NCI-H1930 (cell line): Measurements from ENCODE around the gene CDH23.

Experiments
- DNase-seq, 2 experiments: peaks; one replicate each; lab custom pipeline; 2025; lab: John Stamatoyannopoulos, UW

Gene CDH23

DNA sequence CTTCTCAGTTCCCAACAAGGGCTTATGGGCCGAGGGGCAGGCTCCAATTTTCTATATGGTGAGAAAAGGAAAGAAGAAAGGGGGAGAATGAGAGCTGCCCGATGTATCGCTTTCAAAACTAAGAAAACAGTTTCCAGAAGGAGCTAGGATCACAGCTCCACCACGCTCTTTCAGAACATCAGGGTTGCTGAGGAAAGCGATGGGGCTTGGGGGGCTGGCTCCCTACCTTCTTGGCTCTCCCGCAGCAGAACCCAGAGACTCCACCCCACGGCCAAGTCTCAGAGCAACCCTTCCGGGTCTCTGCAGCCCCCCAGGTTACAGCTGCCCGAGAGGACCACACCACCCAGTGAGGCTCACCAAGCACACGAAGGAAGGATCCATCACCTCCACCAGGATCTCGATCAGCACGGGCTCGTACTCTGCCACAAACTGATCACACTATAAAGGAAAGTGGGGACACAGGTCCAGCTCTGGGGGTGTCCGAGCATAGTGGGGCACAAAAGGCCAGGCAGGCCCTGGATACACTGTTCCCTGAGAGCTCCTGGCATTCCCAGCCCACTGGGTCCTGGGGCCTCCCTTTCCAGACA, 422.0 kb downstream of the CDH23 start:
- no peak for DNase-seq

DNA sequence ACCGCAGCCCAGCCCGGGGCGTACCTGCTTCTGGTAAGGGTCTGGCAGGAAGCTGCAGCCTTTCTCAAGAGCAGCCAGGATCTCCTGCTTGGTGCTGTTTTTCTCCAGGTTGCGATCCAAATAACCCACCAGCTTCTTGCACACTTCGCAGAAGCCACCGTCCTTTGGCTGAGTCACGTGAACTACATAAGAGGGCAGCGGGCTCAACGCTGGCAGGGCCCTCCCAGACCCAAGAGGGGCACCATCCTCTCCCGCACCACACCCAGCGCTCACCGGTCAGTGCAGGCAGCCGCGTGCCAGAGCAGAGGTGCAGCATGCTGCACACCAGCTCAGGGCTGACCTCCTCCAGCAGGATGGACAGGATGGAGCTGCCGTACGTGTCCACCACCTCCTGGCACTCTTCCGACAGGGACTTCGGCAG, 422.7 kb downstream of the CDH23 start:
- DNase-seq: no peak

DNA sequence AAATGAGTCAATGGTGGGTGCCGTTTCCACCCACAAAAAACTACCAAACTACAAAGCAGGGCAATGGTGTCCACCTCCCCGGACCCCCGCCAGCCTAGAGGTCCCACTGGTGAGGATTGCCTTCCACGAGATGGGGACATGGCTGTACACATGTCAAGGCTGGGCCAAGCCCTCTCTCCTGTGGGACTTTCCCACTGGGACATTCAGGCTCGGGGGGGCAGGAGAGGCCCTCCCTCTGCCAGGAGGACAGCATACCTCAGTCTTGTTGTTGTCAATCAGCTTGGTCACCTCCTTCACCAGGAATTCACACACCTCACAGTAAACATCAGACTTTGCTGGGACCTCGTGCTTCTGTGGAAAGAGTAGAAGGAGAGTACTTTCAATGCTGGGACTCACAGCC, 423.3 kb downstream of the CDH23 start:
- no peak for DNase-seq

DNA sequence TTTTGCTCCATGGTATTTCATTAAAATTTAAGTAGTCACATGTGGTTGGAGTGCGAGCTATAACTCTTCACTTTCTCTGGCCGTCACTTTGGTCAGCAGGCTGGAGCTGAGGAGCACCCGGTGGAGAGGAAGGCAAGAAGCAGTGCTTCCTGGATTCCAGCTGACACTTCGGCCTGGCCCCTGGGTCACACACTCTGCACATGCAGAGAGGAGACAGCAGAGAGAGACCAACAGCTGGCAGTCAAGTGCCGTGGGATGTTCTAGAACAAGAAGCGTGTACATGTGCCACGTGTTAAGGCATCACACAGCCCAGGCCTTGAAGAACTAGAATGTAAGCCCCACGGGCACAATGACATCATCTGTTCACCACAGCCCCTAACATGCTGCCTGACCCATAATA, 424.2 kb downstream of the CDH23 start:
- DNase-seq: no peak

DNA sequence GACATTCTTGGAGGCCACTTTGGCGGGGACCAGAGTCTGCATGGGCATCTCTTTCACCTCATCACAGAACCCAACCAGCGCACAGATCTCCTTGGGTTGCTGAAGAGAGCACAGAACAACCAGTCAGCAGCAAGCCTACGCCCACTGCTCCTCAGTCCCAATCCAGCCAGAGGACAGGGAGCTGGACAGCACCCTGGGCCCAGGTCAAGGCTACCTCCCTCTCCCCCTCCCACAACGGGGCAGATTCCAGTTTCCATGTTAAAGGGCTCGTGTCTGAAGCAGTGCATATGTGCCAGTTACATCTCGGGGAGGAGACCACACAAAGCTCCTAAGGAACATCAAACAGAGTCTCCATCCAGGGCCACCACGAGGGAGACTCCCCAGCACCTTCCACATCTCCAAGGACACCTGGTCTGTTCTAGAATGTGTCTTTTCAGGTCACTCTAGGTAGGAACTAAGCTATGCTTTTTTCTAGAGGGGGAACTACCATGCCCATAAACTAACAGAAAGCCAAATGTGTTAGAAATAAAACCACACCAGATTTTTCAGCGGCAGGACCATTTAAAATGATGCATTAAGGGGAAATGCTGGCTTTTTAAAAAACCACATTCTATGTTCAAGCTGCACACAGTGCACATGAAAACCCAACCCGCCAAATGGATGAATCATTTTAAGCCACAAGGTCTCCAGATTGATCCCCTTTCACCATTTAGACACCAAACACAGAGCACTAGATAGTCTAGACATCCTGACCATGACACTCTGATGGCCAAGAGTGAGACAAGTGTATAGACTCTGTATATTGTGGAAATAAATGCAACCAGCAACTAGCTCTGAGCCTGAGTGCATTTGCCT, 425.4 kb downstream of the CDH23 start:
- DNase-seq: no peak

DNA sequence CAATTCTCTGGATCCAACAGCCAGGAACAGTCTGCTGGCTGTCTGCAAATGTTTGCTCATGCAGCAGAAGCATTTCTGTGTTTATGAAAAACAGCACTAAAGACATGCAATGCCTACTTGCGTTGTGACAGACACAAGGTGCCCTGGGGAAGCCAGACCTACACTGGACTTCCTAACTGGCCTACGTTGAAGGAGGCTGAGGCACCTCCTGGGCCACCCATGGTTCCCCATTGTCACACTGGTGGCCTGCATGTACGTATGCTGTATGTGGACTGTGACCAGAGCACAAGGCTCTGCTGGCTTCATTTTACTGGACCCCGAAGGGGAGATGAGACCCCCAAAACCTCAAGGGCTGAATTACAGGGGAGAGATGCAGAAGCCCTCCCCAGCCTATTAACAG, 426.6 kb downstream of the CDH23 start:
- DNase-seq: no peak

DNA sequence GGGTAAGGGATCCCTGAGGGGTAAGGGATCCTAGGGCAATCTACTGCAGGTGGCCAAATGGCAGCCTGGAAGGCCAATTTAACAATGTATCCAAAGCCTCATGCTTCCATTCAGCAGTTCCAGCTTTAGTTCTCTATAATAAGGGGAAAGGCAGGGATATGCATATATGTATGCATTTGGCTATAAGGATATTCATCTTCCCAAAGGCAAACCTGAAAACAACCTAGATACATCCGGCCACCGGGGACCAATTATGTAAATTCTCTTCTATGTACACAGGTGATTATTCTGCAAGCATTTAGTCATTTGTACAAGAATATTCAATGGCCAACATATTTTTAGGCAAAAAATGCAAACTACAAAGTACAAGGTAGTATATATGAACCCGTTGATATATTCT, 427.6 kb downstream of the CDH23 start:
- no peak for DNase-seq

DNA sequence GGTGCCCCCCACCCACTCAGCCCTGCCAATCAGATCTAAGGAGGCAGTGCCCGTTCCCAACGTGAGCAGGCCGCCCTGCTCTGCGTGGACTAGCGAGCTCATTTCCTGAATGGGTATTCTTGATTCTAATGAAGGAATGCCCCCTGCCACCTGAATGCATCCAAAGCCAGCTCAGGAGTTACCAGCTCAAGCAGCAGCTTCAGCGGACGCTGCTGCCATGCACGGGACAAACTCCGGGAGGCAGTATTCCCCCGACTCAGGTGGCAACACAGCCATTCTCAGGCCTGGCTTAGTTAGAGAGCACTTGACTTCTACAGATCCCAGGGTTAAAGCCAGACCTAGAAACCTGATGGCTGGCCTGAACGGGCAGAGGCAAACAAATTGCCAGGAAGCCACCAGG, 428.5 kb downstream of the CDH23 start:
- no peak for DNase-seq

DNA sequence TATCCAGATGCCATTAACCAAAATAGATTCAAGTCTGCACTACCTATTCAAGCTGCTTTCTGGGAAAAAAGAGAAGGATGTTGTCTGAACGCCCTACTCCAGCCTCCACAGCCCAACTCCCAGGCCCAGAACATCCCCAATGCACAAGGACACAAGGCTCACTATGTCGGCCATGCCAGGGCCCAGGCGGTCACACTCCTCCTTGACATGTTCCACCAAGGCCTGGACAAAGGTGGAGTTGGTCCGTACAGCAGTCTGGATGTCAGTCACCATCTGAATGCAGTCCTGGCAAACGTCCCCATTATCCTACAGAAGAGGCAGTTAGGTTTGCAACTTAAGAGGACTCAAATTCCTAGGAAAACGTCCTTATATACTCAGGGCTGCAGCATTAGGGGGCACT, 431.1 kb downstream of the CDH23 start:
- DNase-seq: no peak

DNA sequence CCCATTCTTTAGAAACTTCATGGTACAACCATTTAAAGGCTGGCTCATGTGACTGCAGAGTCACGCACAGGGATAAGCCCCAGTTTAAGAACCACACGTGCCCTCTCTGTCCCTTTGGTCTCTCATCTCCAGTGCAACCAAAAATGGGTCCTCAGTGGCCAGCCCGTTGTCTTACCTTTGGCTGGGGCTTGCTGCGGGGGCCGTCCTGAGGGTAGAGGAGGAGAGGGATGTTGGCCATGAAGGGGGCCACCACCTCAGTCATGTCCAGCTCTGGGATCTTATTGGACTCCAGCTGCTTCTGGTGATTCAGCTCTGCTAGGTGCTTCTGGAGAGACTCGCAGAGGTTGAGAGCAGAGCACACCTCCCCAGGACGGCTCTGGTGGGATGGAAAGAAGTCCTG, 432.0 kb downstream of the CDH23 start:
- DNase-seq: no peak

DNA sequence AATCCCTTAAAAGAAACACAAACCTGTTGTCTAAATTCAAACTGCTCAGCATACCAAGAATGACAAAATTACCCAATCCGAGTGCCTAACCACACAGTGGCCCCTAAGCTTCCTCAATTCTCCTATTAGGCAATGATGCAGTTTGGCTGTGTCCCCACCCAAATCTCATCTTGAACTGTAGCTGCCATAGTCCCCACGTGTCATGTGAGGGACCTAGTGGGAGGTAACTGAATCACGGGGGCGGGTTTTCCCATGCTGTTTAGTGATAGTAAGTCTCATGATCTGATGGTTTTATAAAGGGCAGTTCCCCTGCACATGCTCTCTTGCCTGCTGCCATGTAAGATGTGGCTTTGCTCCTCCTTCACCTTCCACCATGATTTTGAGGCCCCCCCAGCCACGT, 432.5 kb downstream of the CDH23 start:
- no peak for DNase-seq

DNA sequence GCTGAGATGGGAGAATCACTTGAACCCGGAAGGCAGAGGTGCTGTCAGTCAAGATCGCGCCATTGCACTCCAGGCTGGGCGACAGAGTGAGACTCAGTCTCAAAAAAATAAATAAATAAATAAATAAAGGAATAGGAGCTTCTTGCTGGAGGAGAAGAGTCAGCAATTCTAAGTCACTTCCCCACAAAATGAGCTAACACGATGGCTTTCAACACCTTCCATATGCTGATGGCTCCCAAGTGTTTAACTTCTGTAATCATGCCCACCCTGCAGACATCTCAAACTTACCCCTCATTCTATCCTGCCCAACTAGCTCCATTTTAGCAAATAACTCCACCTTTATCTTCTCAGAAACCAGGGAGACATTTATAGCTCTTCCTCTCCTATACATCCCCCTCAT, 433.2 kb downstream of the CDH23 start:
- no peak for DNase-seq

DNA sequence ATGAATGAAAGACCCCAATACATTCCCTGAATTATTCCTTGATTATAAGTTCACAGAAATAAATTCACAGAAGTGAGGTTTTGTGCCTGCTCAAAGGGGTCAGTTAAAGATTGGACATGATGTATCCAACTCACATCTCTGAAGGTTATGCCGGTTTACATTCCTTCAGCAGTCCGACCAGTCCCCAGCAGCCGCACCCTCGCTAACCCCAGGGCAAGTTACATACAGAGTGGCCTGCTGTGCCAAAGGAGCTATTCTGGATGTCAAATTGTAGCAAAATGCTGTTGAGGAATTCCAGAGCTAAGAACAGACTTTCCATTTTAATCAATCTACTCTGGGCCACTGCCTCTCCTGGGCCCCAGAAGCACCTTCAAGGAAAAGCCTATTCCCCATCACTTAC, 434.0 kb downstream of the CDH23 start:
- no peak for DNase-seq

DNA sequence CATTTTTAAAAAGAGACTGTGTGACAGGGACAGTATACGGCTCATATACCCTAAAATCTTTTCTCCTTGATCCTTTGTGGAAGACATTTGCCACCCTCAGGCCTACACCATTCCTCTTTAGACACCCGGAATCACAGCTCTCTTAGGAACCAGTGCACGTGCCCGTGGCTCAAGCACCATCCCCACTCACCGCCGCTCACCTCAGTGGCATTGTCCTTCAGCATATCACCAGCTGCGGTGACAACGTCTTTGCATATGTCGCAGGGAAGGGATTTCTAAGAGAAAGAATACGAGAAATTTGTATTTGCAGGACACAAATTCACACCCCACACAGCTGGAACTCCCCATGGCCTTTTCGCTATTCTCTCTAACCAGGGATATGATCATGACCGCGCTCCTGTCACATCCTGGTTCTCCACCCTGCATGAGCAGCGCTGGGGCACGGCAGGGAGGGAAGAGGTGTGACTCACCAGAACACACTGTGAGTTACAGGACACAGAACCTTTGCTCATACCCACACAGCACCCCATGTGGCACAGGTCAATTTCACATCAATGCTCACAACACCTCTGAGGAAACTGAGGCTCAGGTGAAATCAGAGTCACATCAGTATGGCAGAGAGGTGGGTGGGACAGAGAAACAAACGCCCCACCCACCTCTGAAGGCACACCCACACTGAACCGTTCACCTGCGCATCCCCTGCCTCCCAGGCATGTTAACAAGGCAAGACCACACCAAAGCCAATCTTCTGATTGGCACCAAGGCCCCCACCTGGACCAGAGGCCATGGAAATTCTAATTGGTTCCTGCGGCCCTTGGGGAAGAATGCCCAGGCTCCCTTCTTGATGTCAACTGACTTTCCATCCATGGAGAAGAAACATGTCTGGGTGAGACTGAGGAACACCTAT, 435.2 kb downstream of the CDH23 start:
- DNase-seq: no peak

DNA sequence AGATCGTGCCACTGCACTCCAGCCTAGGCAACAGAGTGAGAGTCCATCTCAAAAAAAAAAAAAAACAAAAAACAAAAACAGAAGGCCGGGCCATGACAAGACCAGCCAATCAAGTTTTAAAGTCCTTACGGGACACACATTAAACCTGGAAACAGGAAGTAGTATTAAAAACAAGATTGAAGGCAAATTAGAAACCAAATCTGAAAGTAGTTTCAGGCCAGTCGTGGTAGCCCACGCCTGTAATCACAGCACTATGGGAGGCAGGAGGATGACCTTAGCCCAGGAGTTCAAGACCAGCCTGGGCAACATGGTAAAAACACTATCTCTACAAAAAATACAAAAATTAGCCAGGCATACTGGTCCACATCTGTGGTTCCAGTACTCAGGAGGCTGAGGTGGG, 436.2 kb downstream of the CDH23 start:
- no peak for DNase-seq

DNA sequence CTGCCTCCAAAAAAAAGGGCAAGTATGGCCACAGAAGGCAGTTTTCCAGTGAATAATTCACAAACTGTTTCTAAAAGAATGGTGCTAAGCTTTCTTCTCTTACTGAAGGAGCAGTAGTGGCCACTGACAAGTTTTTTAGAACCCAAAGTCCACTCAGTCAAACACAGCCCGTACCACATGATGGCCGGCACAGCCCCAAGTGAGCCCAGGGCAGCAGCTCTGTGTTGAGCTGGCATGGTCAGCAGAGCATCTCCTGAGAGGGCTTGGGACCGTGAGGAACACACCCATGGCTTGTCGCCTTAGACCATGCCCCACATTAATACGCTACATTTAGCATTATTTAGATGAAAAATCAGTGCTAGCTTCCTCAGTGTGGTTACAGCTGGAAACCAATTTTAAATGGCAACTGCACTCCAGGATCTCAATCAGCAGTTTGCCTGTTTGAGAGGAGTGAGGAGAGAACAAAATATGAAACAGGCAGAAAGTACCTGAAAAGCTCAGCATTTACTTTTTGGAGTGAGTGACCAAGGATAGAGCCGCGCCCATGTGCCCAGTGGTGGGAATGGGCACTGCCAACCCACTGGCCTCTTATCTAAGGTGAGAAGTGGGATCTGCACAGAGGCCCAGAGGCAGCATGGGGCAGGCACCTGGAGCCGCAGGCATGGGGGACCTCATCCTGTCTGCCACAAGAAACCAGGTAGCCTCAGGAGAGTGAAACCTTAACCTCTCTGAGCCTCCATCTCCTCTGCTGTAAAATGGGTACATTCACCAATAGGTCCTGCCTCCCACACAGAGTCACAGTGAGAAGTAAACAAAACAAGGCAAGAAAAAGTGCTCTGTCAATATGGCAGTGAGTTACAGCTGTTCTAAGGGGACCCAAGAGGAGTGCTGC, 437.0 kb downstream of the CDH23 start:
- no peak for DNase-seq

DNA sequence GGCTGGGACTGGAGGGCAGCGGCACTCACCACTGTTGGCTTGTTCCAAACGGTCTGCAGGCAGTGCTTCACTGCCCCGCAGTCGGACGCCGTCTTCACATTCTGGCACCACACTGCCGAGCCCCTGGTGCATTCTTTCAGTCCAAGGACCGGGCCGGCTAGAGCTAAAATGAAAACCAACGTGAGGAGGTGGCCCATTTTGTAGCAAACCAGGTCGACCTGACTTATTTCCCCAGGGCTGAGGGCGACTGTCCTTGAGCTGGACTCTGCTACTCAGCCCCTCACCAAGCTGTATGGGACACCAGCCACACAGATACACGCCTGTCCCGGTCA, 437.6 kb downstream of the CDH23 start:
- no peak for DNase-seq

DNA sequence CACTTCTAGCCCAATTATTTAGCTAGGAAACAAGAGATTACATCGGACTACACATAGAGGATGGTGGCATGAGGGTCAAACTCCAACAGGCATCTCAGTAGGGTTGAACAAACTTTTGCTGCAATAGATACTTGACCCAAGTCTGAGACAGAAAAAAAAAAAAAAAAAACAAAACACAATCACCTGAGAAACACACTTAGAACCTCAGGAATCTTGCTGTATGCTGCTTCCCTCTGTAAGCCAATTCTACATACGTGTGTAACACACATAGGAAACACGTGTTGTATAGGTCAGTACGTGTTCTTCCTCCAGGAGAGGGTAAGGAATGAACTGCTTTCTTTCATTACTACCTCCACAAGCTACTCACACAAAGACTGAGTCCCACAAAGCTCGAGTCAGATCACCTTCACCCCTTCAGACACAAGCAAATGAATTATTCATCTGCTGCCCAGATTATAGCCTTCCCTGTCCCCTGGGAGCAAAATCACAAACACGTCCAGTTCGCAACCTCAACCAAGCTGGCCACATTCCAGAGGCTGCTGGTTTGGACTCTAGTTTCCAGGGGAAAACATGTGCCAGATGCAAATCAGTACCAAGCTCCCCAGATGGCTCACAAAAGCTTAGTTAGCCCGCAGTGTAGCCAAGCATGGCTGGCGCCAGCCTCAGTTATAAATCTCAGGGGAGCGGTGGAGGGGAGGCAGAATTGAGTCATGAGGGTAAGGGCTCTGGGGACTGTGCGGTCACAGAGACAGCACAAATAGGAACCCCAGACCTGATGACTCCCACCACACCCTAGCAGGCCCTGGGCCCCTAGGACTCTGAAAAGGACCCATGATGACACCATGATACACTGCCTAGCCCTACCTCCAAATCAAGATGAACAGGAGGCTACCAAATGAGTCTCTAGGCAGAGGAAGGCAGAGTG, 439.2 kb downstream of the CDH23 start:
- no peak for DNase-seq

DNA sequence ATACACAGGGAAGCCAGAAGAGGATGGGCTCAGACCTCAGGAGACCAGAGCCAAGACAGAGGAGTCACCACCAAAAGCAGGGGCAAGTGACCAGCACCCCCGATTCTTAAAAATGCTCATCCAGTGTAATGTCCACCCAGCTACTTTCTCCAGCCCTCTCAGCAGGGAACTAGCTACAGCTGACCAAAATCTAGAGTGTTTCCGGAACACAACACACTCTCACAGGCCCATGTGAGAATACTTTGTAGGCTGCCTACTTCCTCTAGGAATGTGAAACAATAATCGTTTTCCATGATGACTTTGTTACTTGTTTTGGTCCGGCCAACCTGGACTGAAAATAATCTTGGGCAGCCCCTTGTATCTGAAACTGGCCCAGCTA, 439.9 kb downstream of the CDH23 start:
- DNase-seq: no peak

DNA sequence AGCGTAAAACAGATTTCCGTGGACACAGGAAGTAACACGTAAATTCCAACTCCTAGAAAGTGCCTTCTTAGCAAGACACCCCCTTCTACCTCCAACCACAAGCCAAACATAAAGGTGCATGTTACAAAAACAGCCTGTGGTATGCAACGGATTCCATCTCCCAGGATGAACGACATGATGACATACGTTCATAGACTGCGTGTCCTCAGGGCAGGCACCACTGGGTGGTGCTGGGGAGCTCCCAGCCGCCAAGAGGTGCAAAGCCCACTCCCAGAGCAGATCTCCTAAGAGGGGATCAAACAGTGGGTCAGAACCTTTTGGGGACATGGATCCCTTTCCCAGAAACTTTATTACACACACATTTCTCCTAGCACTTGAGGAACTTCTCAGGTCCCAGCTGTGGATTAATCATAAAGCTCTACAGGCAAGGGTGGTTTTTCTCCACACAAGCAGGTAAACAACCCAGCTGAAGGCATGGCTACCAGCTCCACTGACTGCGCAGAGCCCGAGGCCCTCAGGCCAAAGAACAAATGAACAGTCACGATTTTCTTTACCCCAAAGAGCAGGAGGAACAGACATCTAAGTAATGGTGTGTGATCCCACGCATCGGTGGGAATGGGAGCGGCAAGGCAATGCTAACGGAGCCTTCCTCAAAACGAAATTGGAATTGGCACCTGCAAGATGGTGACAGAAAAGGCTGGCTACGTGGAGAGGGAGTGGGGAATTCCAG, 440.5 kb downstream of the CDH23 start:
- DNase-seq: no peak
